ENCODE data around the gene GRM8.

- TF ChIP-seq CTCF (IDR thresholded peaks at IDR 0.05; ENCODE audit: low read depth, low read length, missing input control) = no peak
- TF ChIP-seq, protein P1, sequence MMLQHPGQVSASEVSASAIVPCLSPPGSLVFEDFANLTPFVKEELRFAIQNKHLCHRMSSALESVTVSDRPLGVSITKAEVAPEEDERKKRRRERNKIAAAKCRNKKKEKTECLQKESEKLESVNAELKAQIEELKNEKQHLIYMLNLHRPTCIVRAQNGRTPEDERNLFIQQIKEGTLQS (IDR thresholded peaks at IDR 0.05) = no peak
- no peak for TF ChIP-seq TAF1 (conservative IDR thresholded peaks at IDR 0.05)
- TF ChIP-seq SP1 (IDR thresholded peaks at IDR 0.05) = no peak
- no peak for TF ChIP-seq YY1 (IDR thresholded peaks at IDR 0.05)
- TF ChIP-seq RAD21 (IDR thresholded peaks at IDR 0.05) = no peak
- TF ChIP-seq EGR1 (IDR thresholded peaks at IDR 0.05; ENCODE audit: low read depth in 2 of 2) = no peak
- TF ChIP-seq MAX (IDR thresholded peaks at IDR 0.05) = no peak
- TF ChIP-seq, protein P2, sequence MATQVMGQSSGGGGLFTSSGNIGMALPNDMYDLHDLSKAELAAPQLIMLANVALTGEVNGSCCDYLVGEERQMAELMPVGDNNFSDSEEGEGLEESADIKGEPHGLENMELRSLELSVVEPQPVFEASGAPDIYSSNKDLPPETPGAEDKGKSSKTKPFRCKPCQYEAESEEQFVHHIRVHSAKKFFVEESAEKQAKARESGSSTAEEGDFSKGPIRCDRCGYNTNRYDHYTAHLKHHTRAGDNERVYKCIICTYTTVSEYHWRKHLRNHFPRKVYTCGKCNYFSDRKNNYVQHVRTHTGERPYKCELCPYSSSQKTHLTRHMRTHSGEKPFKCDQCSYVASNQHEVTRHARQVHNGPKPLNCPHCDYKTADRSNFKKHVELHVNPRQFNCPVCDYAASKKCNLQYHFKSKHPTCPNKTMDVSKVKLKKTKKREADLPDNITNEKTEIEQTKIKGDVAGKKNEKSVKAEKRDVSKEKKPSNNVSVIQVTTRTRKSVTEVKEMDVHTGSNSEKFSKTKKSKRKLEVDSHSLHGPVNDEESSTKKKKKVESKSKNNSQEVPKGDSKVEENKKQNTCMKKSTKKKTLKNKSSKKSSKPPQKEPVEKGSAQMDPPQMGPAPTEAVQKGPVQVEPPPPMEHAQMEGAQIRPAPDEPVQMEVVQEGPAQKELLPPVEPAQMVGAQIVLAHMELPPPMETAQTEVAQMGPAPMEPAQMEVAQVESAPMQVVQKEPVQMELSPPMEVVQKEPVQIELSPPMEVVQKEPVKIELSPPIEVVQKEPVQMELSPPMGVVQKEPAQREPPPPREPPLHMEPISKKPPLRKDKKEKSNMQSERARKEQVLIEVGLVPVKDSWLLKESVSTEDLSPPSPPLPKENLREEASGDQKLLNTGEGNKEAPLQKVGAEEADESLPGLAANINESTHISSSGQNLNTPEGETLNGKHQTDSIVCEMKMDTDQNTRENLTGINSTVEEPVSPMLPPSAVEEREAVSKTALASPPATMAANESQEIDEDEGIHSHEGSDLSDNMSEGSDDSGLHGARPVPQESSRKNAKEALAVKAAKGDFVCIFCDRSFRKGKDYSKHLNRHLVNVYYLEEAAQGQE (IDR thresholded peaks at IDR 0.05) = no peak
- TF ChIP-seq FOXA2 (IDR thresholded peaks at IDR 0.05) = no peak
These were observed 66.1 kb downstream of the GRM8 start for GRCh38 chr7:127186686-127187085.
